Germinal center (tissue), 1 donor: ENCODE data around the gene PGAP6.
"Not testable (repeated sequence)": the region's sequence is repeated elsewhere in the genome, so short reads cannot be mapped to it uniquely, and the experiment has no call there.

ENCODE experiments used
- DNase-seq: peaks from one replicate; pipeline ENCODE4 v3.0.0; 2012; ENCODE audit warnings: mixed read lengths, low spot score

The PGAP6 gene

DNA sequence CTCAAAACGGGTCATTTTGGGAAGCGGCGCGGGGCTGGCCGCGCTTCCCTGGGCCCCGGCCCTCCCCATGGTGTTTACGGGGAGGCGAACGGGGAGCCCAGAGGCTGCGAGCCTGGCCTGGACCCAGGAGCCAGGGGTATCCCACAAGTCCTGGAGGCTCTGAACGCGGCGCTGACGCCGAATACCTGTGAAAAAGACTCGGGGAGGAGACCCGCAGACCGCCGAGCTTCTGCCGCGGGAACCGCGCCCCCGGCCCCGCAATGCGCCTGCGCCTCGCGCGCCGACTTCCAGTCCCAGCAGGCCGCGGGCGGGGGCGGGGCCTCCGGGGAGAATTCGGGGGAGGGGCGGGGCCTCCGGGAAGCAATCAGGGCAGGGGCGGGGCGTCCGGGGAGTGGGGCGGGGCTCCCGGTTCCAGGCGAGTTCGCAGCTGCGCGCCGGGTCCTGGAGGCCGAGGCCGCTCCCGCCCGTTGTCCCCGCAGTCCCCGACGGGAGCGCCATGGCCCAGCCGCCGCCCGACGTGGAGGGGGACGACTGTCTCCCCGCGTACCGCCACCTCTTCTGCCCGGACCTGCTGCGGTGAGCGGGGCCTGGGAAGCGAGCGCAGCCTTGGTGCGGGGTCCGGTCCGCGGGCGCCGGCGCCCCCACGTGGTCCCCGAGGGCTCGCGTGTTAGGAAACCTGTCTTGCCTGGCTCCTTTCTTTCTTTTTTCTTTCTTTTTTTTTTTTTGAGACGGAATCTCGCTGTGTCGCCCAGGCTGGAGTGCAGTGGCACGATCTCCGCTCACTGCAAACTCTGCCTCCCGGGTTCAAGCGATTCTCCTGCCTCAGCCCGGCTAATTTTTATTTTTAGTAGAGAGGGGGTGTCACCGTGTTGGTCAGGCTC lies 19.9 kb upstream of the PGAP6 start, which contains the start of gene DECR2:
Gene DECR2, plus strand, starts transcription at position 418 of the 881 bp plus-strand sequence. Its CDS starts 79 bp downstream, at position 497.
- DNase-seq, result peak; percentile 97

DNA sequence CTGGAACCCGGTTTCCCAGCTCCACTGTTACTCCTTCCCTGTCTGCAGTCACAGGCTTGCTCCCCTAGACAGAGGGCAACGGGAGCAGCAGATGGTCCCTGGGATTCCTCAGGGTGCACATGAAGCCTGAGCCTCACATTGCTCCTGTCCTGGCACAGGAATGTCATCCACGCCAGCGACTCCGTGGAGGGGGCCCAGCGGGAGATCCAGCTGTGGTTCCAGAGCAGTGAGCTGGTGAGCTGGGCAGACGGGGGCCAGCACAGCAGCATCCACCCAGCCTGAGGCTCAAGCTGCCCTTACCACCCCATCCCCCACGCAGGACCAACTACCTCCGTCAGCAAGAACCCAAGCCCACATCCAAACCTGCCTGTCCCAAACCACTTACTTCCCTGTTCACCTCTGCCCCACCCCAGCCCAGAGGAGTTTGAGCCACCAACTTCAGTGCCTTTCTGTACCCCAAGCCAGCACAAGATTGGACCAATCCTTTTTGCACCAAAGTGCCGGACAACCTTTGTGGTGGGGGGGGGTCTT lies 18.3 kb upstream of the PGAP6 start:
- DNase-seq, result no peak

DNA sequence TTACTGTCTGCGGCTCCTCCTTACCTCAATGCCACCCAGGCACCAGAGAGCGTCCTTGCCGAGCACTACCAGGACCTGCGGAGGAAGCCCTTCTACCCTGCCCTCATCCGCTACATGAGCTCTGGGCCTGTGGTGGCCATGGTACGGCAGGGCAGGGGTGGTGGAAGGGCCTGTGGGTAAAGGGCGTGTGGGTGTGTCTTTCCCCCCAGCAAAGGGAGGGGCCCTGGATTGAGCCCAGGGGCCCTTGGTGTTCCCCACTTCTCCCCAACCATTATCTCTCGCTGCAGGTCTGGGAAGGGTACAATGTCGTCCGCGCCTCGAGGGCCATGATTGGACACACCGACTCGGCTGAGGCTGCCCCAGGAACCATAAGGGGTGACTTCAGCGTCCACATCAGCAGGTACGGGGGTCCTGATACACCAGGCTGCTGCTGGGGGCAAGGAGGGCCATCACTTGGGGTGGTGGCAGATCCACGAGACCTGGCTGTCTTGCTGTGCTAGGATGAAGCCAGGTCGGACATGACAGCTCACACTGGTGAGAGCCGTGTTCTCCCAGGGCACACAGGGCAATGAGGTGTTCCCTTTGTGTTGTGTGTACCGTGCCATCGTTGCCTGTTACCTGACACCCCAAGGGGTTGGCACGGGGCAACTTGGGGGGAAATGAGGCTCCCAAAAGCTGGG lies 17.7 kb upstream of the PGAP6 start:
- DNase-seq, result no peak

DNA sequence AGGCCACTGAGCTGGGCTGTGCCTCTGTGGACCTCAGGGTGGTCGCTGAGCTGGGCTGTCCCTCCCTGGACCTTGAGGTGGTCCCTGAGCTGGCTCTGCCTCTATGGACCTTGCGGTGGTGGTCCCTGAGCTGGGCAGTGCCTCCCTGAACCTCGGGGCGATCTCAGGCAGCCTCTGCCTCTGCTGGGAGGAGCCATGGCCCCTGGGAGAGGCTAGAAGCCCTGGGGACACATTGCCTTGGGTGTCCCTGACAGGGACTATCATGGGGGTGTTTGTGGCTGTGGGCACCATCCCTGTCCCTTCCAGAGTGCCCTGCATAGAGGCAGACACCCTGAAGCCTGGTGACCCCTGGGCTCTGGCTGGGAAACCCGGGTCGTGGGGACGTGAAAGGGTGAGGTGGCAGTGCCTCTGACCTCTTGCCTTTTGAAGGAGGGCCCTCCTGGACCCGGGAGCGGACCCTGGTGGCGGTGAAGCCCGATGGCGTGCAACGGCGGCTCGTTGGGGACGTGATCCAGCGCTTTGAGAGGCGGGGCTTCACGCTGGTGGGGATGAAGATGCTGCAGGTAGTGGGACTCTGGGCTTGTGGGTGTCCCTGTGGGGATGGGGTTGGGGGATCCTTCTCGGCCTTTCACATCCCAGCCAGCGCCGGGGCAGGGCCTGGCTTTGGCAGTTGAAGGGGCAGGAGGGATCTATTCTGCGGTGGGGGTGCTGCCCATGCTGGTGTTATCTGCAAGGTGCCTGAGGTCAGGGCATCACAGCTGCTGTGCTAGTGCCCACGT lies 17.0 kb upstream of the PGAP6 start:
- DNase-seq, result no peak

DNA sequence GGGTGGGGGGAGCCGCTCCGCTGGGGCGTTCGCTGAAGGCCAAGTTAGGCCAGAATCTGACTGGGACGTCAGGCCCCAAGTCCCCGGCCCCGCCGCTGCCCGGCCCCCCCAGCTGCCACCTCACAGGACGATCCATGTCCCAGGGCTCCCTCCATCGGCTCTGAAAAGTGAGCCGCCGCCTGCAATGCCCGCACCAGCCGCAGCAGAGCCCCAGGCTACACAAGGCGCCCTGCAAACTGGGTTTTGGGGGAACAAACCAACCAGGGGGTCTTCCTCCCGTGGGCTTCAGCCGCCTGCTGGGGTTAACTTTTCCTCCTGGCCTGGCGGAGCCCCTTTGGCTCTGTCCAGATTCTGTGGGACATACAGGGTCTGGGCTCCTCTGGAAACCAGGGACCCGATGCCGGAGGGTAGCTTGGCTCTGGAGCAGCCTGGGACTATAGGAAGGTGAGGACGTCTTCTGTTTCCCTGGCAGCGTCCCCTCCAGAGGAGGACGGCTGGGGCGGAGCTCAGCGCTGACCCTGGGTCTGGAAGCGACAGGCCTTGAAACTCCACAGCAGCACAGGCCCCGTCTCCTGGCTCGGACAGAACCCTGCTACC lies 16.1 kb upstream of the PGAP6 start:
- DNase-seq, result no peak

DNA sequence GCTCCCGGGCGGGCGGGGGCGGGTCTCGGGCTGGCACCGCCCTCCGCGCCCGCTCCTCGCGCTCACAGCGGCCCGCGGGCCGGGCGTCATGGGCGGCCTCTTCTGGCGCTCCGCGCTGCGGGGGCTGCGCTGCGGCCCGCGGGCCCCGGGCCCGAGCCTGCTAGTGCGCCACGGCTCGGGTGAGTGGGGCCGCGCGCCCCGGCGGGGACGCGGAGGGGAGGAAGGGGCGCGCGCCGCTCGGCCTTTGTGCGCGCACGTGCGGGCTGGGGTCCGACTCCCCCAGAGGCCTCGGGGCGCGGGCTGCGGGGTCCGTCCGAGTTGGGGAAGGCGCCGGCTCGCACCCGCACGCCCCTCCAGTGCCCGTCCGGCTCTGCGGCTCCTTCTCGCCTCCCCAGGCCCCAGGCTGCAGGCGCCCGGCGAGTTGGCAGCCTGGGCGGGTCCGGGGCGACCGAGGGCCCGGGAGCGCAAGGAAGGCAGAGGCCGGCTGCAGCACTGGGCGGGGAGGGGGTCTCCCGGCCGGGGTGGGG lies 15.4 kb upstream of the PGAP6 start, which contains the start of gene NME4:
Gene NME4, plus strand, starts transcription at position 65 of the 527 bp plus-strand sequence. Its CDS starts 24 bp downstream, at position 89.
- no peak for DNase-seq

DNA sequence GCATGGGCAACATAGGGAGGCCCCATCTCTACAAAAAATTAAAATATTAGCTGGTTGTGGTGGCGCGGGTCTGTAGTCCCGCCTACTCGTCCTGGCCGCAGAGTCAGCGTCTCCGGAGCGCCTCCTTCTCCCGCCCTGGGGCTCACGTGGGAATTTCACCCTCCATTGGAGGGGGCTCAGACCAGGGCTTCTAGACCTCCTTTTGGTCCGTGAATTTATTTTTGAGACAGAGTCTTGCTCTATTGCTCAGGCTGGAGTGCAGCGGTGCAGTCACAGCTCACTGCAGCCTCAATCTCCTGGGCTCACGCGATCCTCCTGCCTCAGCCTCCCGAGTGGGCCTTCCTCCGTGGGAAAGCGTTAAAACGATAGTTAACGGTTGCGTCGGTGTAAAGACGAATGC lies 14.8 kb upstream of the PGAP6 start:
- DNase-seq, result no peak

DNA sequence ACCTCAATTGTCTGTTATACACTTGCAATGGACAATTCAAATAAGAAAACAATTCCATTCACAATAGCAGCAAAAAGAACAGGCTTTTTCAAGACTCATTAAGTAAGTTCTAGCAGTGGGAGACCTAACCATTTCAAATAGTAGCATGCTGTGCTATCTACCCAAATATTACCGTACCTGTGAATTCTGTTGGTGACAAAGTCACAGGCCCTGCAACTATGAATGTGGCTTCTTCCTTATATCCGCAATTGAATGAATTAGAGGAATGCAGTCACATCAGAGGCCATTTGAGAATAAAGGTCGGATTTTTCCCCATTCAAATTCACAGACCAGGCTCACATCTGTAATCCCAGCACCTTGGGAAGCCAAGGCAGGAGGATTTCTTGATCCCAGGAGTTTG lies 14.4 kb upstream of the PGAP6 start:
- DNase-seq, result no peak

DNA sequence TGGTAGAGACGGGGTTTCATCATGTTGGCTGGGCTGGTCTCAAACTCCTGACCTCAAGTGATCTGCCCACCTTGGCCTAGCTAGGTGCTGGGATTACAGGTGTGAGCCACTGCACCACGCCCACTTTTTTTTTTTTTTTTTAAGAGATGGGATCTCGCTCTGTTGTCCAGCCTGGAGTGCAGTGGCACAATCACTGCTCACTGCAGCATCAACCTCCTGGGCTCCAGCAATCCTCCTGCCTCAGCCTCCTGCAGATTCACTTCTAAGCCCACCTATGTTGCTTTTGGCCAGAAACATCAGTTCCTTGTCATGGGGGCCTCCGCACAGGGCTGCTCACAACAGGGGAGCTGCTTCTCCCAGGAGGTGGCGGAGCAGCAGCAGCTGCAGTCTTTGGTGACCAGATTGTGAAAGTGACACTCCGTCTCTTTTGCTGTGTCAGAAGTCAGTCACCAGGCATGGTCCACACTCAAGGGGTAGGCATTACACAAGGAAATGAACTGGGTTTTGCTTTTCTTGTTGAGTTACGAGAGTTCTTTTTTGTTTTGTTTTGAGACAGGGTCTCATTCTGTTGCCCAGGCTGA lies 10.8 kb upstream of the PGAP6 start:
- DNase-seq, result no peak

DNA sequence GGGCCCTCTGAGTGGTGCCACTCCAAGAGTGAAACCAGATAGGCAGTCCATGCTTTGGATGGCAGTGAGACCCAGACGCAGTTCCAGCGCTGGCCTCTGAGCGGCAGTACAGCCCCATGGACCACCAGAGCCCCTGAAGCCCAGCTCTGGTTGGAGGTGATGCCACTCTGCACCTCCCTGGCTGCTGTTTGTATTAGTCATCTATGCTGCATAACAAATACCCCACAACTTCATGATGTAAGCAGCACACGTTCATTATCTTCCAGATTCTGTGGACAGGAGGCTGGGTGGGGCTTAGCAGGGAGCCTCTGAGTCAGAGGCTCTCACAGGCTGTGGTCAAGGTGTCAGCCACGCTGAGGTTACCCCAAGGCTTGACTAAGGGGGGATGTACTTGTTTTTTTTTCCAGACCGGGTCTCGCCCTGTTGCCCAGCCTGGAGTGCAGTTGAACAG lies 10.1 kb upstream of the PGAP6 start:
- peak; percentile 54 for DNase-seq

DNA sequence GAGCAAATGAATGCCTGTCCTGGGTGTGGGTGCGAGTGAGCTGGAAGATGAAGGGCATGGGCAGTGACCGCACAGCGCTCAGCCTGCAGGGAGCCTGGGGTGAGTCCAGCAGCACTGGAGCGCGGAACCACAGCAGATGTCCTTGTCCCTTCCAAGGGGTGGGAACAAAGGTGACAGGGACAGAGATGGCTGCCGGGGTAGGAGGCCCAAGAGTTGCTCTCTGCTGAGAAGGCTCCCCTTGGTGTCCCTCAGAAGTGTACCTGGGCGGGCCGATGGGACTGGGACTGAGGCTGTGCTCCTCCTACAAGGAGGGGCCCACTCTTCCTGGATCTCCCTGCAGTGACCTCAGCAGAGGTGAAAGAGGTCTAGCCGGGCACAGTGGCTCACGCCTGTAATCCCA lies 7.6 kb upstream of the PGAP6 start:
- no peak for DNase-seq

DNA sequence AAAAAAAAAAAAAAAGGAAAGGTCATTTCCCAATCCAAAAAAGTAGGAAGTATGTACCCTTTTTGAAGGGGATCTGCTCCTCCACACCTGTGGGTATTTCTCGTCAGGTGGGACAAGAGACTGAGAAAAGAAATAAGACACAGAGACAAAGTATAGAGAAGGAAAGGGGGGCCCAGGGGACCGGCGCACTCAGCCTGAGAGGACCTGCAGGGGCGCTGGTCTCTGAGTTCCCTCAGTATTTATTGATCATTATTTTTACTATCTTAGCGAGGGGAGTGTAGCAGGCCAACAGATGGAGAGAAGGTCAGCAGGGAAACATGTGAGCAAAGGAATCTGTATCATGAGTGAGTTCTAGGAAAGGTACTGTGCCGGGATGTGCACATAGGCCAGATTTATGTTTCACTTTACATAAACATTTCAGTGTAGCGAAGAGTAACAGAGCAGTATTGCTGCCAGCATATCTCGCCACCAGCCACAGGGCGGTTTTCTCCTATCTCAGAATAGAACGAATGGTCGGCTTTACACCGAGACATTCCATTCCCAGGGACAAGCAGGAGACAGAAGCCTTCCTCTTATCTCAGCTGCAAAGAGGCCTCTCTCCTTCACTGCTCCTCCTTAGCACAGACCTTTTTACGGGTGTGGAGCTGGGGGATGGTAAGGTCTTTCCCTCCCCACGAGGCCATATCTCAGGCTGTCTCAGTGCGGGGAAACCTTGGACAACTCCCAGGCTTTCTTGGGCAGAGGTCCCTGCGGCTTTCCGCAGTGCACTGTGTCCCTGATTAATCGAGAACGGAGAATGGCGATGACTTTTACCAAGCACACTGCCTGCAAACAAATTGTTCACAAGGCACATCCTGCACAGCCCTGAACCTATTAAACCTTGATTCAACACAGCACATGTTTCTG lies 6.2 kb upstream of the PGAP6 start:
- DNase-seq, result not testable (repeated sequence)

DNA sequence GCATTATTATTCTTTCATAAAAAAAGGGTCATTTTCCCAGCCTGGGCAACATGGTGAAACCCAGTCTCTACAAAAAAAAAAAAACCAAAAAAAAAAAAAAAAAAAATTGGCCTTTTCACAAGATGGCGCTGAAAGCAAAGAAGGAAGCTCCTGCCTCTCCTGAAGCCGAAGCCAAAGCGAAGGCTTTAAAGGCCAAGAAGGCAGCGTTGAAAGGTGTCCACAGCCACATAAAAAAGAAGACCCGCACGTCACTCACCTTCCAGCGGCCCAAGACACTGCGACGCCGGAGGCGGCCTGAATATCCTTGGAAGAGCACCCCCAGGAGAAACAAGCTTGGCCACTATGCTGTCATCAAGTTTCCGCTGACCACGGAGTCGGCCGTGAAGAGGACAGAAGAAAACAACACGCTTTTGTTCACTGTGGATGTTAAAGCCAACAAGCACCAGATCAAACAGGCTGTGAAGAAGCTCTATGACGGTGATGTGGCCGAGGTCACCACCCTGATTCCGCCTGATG lies 4.9 kb upstream of the PGAP6 start:
- DNase-seq, result no peak

DNA sequence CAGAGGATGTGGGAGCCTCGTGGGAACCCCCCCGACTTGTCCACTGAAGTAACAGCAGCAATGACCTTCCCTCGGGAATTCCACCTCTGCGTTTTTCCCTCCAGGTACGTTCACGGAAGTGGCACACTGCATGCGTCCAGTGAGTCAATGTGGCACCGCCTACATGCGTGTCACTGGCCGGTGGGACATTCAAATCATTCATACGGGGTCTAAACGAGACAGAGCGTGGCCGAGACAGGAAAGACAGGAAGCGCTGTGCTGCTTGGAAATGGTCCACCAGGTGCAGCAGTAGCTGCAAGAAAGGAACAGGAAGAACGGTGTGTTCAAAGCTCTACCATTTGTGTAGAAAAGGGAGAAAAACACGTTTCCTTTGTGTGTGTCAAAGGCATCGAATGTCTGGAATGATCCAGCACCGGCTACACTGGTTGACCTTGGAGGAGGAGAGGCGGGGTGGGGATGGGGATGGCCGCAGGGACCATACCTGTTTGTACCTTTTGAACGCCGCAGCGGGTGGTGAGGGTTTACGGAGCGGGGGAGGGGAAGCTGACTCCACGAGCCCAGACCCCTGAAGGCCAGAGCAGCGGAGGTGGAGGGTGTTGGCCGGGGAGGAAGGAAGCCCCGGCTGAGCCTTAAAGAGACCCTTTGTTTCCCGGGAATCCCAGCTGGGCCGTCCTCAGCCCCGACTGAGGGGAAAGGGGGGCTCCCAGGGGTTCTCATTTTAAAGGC lies 1.7 kb upstream of the PGAP6 start:
- DNase-seq, result peak; percentile 76

DNA sequence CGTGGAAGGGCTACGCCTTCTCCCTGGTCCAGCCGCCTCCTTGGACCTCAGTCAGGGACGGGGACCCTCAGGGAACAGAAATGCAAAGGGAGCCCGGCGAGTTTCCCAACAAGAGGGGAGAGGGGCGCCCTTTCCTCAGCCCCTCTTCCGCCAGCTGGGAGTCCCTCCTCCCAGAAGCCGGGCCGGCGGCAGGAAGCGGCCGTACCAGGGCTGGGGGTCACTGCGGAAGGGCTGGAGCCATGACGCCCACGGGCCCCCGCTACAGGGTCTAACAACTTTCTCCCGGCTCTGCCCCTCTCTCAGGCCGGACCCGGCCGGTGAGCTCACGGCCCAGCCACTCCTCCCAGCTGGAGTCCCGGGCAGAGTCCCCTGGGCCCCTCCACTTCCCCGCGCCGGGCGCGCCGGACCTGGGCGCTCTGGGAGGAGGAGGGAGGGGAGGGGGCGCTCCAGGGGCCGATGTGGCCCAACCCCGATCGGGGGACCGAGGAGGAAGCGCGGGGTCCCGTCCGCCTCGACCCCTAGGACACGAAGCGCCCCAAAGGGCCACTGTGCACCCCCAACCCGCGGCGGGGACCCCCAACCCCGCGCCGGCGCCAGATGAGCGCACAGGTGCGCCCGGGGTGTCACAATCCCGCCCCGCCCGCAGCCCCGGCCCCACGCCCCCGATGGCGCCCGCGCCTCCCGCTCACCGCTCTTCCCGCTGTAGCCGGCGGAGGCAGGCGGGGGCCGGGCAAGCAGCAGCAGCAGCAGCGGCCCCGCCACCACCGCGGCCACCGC lies 578 bp downstream of the PGAP6 start:
- no peak for DNase-seq

DNA sequence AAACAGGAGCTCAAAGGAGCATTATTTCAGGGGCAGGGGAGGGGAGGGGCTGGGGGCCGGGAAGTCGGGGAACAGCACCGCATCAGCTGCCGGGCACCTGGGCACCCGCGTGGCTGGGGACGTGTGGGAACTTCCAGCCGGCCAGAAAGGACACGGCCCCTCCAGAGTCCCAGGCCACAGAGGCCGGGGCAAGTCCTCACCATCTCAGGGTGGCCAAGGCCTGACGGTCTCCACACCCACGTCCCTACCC lies 1.1 kb downstream of the PGAP6 start:
- no peak for DNase-seq

DNA sequence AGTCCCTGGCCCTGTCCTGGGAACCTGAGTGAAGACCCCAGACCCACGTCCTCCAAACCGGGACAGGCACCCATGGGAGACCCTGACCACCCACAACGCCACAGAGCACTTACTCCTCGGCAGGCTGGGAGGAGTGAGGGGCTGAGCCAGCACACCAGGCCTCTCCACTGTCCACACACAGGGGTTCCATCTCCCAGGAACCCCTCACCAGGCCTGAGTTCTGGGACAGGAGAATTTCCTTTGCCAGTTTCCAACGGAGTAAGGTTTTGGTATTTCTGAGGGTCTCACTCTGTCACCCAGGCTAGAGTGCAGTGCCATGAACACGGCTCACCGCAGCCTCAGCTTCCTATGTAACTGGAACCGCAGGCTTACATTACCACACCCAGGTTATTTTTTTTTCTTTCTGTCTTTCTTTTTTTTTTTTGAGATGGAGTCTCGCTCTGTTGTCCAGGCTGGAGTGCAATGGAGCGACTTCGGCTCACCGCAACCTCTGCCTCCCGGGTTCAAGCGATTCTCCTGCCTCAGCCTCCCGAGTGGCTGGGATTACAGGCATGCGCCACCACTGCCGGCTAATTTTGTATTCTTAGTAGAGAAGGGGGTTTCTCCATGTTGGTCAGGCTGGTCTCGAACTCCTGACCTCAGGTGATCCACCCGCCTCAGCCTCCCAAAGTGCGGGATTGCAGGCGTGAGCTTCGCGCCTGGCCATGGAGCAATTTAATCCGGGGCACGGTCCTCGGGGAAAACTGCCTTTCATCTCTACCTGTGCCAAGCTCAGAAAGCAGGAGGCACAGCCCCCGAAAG lies 1.6 kb downstream of the PGAP6 start:
- DNase-seq, result no peak
